NCI-H1417 (cell line): ENCODE measurements around the gene GRK4.

Source experiments
- DNase-seq, 3 experiments: peaks; one replicate each; lab custom pipeline; 2025; lab: John Stamatoyannopoulos, UW

Gene GRK4

GRCh38 chr4:3013323-3013722, 50.0 kb downstream of the GRK4 start:
- DNase-seq, result no peak

GRCh38 chr4:3013839-3014350, 50.5 kb downstream of the GRK4 start:
- DNase-seq, result no peak

- DNase-seq, result no peak
Observed at GRCh38 chr4:3016961-3017360, 53.6 kb downstream of the GRK4 start.

GRCh38 chr4:3017504-3017903, 54.1 kb downstream of the GRK4 start:
- no peak for DNase-seq

GRCh38 chr4:3019145-3019846, 55.9 kb downstream of the GRK4 start:
- DNase-seq, result no peak

GRCh38 chr4:3021127-3021526, 57.8 kb downstream of the GRK4 start:
- no peak for DNase-seq

GRCh38 chr4:3021627-3022026, 58.3 kb downstream of the GRK4 start:
- no peak for DNase-seq

- no peak for DNase-seq
Observed at GRCh38 chr4:3022112-3022511, 58.7 kb downstream of the GRK4 start.

GRCh38 chr4:3022651-3023050, 59.3 kb downstream of the GRK4 start:
- no peak for DNase-seq

GRCh38 chr4:3025881-3026280, 62.5 kb downstream of the GRK4 start:
- no peak for DNase-seq

- DNase-seq, result no peak
Observed at GRCh38 chr4:3026540-3026939, 63.2 kb downstream of the GRK4 start.

GRCh38 chr4:3029464-3029863, 66.1 kb downstream of the GRK4 start:
- no peak for DNase-seq

GRCh38 chr4:3030566-3031356, 67.4 kb downstream of the GRK4 start:
- no peak for DNase-seq

GRCh38 chr4:3031357-3032082, 68.1 kb downstream of the GRK4 start:
- DNase-seq, result peak in 1 of 3 experiments; percentile 4

GRCh38 chr4:3034231-3034630, 70.9 kb downstream of the GRK4 start:
- no peak for DNase-seq

GRCh38 chr4:3035249-3035648, 71.9 kb downstream of the GRK4 start:
- DNase-seq, result no peak

GRCh38 chr4:3035674-3036073, 72.3 kb downstream of the GRK4 start:
- DNase-seq, result no peak

GRCh38 chr4:3036131-3036952, 73.0 kb downstream of the GRK4 start:
- no peak for DNase-seq

- no peak for DNase-seq
Observed at GRCh38 chr4:3037957-3038461, 74.6 kb downstream of the GRK4 start.

GRCh38 chr4:3039706-3040366, 76.5 kb downstream of the GRK4 start:
- DNase-seq, result no peak
